MCF 10A (cell line): Measurements from ENCODE around the gene TNNT1. TPM values are rescaled to one million over a fixed set of nuclear protein-coding genes. Genes with fewer than 3 reads are reported as not detected.
"Not testable (repeated sequence)": the region's sequence is repeated elsewhere in the genome, so short reads cannot be mapped to it uniquely, and the experiment has no call there.

Source experiments
- BruUV-seq: library from RNA; stranded (reverse); fragments of 400-500 nt; replicated peaks from 2 replicates; lab custom pipeline; 2021; lab: Mats Ljungman, UMichigan
- CTCF ChIA-PET: fragments of 300-600 bp; sonication (Branson Sonifier 250); formaldehyde crosslinking; extraction: SDS; loops from one replicate; lab custom pipeline; 2021; ENCODE audit warnings: antibody characterized with exemption, inconsistent platforms; lab: Yijun Ruan, JAX
- POLR2A ChIA-PET: fragments of 300-600, 350-650 bp; sonication (Branson Sonifier 250); formaldehyde crosslinking; extraction: SDS; loops from one replicate; lab custom pipeline; 2020; ENCODE audit warnings: antibody characterized with exemption, inconsistent platforms; lab: Yijun Ruan, JAX
- DNase-seq: peaks from one replicate; pipeline ENCODE4 v3.0.0-alpha.2; 2018; ENCODE audit not compliant: unreplicated experiment
- H3K27ac Mint-ChIP-seq: one replicate; pipeline ENCODE4 v1.8.0; 2022; ENCODE audit warnings: mild to moderate bottlenecking, low read depth, mixed read lengths; ENCODE audit not compliant: unreplicated experiment
- H3K27me3 Mint-ChIP-seq: one replicate; pipeline ENCODE4 v1.8.0; 2022; ENCODE audit warnings: mixed read lengths; ENCODE audit not compliant: insufficient read depth, unreplicated experiment
- H3K36me3 Mint-ChIP-seq: one replicate; pipeline ENCODE4 v1.8.0; 2022; ENCODE audit warnings: mild to moderate bottlenecking, moderate library complexity, mixed read lengths; ENCODE audit not compliant: insufficient read depth, unreplicated experiment
- H3K4me1 Mint-ChIP-seq: one replicate; pipeline ENCODE4 v1.8.0; 2022; ENCODE audit warnings: mixed read lengths; ENCODE audit not compliant: insufficient read depth, unreplicated experiment
- H3K4me3 Mint-ChIP-seq: one replicate; pipeline ENCODE4 v1.8.0; 2022; ENCODE audit warnings: mild to moderate bottlenecking, moderate library complexity, mixed read lengths; ENCODE audit not compliant: unreplicated experiment
- H3K9me3 Mint-ChIP-seq: one replicate; pipeline ENCODE4 v1.8.0; 2022; ENCODE audit warnings: mixed read lengths; ENCODE audit not compliant: unreplicated experiment
- CTCF ChIP-seq: fragments of 200-600 bp; IDR thresholded peaks from one replicate; pipeline ENCODE4 v1.8.0; 2022; ENCODE audit warnings: antibody characterized with exemption, mild to moderate bottlenecking; ENCODE audit not compliant: unreplicated experiment
- intact Hi-C: fragments of 100-400 bp; cut with micrococcal nuclease; formaldehyde crosslinking; loops from 2 replicates; pipeline ENCODE4 v1.14.1; 2022
- total RNA-seq: library from RNA; stranded (reverse); gene quantifications from 2 replicates; pipeline ENCODE4 v1.2.3, GENCODE V29; 2022

The TNNT1 gene
- total RNA-seq, 1 experiment from 2014 or later, result 32.3 TPM

GRCh38 chr19:55112246-55112776 lies 36.7 kb downstream of the TNNT1 start:
- H3K27ac Mint-ChIP-seq, result no peak overlapping the region
- no peak for TF ChIP-seq CTCF
- no TSS peak for BruUV-seq
- no peak for DNase-seq
- no peaks in the 10 kb centered on the region for H3K27me3 Mint-ChIP-seq
- POLR2A ChIA-PET, result no interaction called here
- H3K4me3 Mint-ChIP-seq, result no peak overlapping the region
- peaks cover 20% of the 10 kb centered on the region for H3K4me1 Mint-ChIP-seq
- H3K36me3 Mint-ChIP-seq, result peaks cover 29% of the 10 kb centered on the region
- intact Hi-C loops, result no loop called here
- no peaks in the 10 kb centered on the region for H3K9me3 Mint-ChIP-seq
- CTCF ChIA-PET, result no interaction called here

- Mint-ChIP-seq H3K27ac (no peak overlapping the region), H3K27me3 (no peaks in the 10 kb centered on the region), H3K36me3 (peaks cover 37% of the 10 kb centered on the region), H3K4me3 (no peak overlapping the region), H3K9me3 (no peaks in the 10 kb centered on the region), H3K4me1 (peaks cover 17% of the 10 kb centered on the region)
- CTCF ChIA-PET, result interaction anchor here (1.0 kb wide), 1 partner anchor 23 kb away, joined by 4 read pairs; no protein-coding TSS in a partner anchor
- TF ChIP-seq CTCF, result no peak
- BruUV-seq, result no TSS peak
- POLR2A ChIA-PET, result interaction anchor here (0.5 kb wide), 1 partner anchor 561 kb away, joined by 3 read pairs; no protein-coding TSS in a partner anchor
- intact Hi-C loops, result no loop called here
- no peak for DNase-seq
Observed at GRCh38 chr19:55111238-55111831, 37.7 kb downstream of the TNNT1 start.

- H3K36me3 Mint-ChIP-seq, result peaks cover 35% of the 10 kb centered on the region
- no peak overlapping the region for H3K4me3 Mint-ChIP-seq
- H3K9me3 Mint-ChIP-seq, result no peaks in the 10 kb centered on the region
- intact Hi-C loops, result no loop called here
- POLR2A ChIA-PET, result no interaction called here
- no peak for TF ChIP-seq CTCF
- no TSS peak for BruUV-seq
- DNase-seq, result no peak
- no peak overlapping the region for H3K27ac Mint-ChIP-seq
- no peaks in the 10 kb centered on the region for H3K27me3 Mint-ChIP-seq
- CTCF ChIA-PET, result no interaction called here
- H3K4me1 Mint-ChIP-seq, result peaks cover under 1% of the 10 kb centered on the region
Observed at GRCh38 chr19:55109527-55110291, 39.3 kb downstream of the TNNT1 start.

DNA sequence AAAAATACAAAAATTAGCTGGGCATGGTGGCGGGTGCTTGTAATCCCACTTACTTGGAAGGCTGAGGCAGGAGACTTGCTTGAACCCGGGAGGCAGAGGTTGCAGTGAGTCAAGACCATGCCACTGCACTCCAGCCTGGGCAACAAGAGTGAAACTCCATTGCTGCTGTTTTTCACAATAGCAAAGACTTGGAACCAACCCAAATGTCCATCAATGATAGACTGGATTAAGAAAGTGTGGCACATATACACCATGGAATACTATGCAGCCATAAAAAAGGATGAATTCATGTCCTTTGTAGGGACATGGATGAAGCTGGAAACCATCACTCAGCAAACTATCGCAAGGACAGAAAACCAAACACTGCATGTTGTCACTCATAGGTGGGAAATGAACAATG lies 41.8 kb downstream of the TNNT1 start:
- H3K27ac Mint-ChIP-seq, BruUV-seq, POLR2A ChIA-PET, intact Hi-C loops, H3K4me3 Mint-ChIP-seq, H3K4me1 Mint-ChIP-seq, DNase-seq, H3K9me3 Mint-ChIP-seq, H3K27me3 Mint-ChIP-seq: not testable (repeated sequence)
- CTCF ChIA-PET, result interaction anchor here (0.7 to 6.4 kb wide), 2 partner anchors 19 to 416 kb away, joined by 3 to 36 read pairs; no protein-coding TSS in a partner anchor
- H3K36me3 Mint-ChIP-seq, result peaks cover 46% of the 10 kb centered on the region
